Stomach (tissue), 4 donors: ENCODE results near the gene SP4.

ENCODE experiments used
- CTCF ChIP-seq, 7 experiments: fragments of 450-650 bp in 4 of 7; fragments of 200-600 bp in 3 of 7; sonication (generic) in 3 of 7; IDR thresholded peaks; one replicate each; pipeline ENCODE4 v1.5.1; 2016 to 2019; ENCODE audit warnings: antibody characterized with exemption in 7 of 7, control low read depth in 2 of 7, mild to moderate bottlenecking in 1 of 7
- EP300 ChIP-seq: sonication (generic); formaldehyde crosslinking; IDR thresholded peaks from one replicate; pipeline ENCODE4 v1.6.1; 2017; ENCODE audit warnings: antibody characterized with exemption
- POLR2A ChIP-seq, 4 donors: fragments of 450-650 bp; IDR thresholded peaks; one replicate each; pipeline ENCODE4 v1.6.1; 2016; ENCODE audit warnings: antibody characterized with exemption in 4 of 4, control low read depth in 2 of 4, mild to moderate bottlenecking in 1 of 4, moderate library complexity in 1 of 4
- POLR2AphosphoS5 ChIP-seq, 3 donors: sonication (generic); formaldehyde crosslinking; IDR thresholded peaks; one replicate each; pipeline ENCODE4 v1.6.1; 2016; ENCODE audit warnings: antibody characterized with exemption in 3 of 3

- TF ChIP-seq CTCF (IDR thresholded peaks at IDR 0.05) (no peak), EP300 (no peak), POLR2AphosphoS5 (IDR thresholded peaks at IDR 0.05) (no peak), POLR2A (IDR thresholded peaks at IDR 0.05) (no peak)
Observed at GRCh38 chr7:21463524-21463923, 35.6 kb downstream of the SP4 start.
